Fibroblast of lung (primary cell): ENCODE measurements around the gene TMC5. TPM values are rescaled to one million over a fixed set of nuclear protein-coding genes. Genes with fewer than 3 reads are reported as not detected.
A peak's percentile ranks its signal among the peaks of the same experiment; 100 is the strongest.

Experiments used
- DNase-seq, 2 donors: peaks; one replicate each; pipeline versions ENCODE4 v3.0.0 to v3.0.0-alpha.2; 2010; ENCODE audit warnings: low read depth in 2 of 2
- H2AFZ ChIP-seq: 2 replicates; pipeline ENCODE4 v1.5.1; 2012; ENCODE audit warnings: low read length, control low read depth, inconsistent platforms
- H3K27ac ChIP-seq: 2 replicates; pipeline ENCODE4 v1.5.1; 2011; ENCODE audit warnings: low read length, control low read depth; ENCODE audit not compliant: insufficient read depth
- H3K27me3 ChIP-seq: 2 replicates; pipeline ENCODE4 v1.5.1; 2011; ENCODE audit warnings: mild to moderate bottlenecking, low read length; ENCODE audit not compliant: control insufficient read depth, insufficient read depth
- H3K36me3 ChIP-seq: 2 replicates; pipeline ENCODE4 v1.5.1; 2011; ENCODE audit warnings: low read length; ENCODE audit not compliant: control insufficient read depth, insufficient read depth
- H3K4me1 ChIP-seq: 2 replicates; pipeline ENCODE4 v1.5.1; 2011; ENCODE audit warnings: low read length; ENCODE audit not compliant: control insufficient read depth, insufficient read depth; ENCODE audit errors: extremely low read depth
- H3K4me2 ChIP-seq: 2 replicates; pipeline ENCODE4 v1.5.1; 2011; ENCODE audit warnings: low read length, control low read depth; ENCODE audit not compliant: insufficient read depth; ENCODE audit errors: extremely low read depth
- H3K4me3 ChIP-seq, 4 experiments: fragments of 200-600 bp in 1 of 4; sonication (generic) in 1 of 4; replicated peaks in 1 of 4; 2 replicates each; pipeline ENCODE4 v1.5.1; 2011 to 2016; ENCODE audit warnings: low read length in 4 of 4, low read depth in 3 of 4, mild to moderate bottlenecking in 3 of 4, control low read depth in 2 of 4, inconsistent platforms in 1 of 4, mixed read lengths in 1 of 4; ENCODE audit not compliant: insufficient read depth in 1 of 4; ENCODE audit errors: control extremely low read depth in 1 of 4
- H3K79me2 ChIP-seq: 2 replicates; pipeline ENCODE4 v1.5.1; 2012; ENCODE audit warnings: mild to moderate bottlenecking, low read length, inconsistent platforms; ENCODE audit not compliant: control insufficient read depth, insufficient read depth
- H3K9ac ChIP-seq: 2 replicates; pipeline ENCODE4 v1.5.1; 2011; ENCODE audit warnings: mild to moderate bottlenecking, low read length, control low read depth; ENCODE audit not compliant: insufficient read depth
- H3K9me3 ChIP-seq: 2 replicates; pipeline ENCODE4 v1.5.1; 2012; ENCODE audit warnings: low read depth, low read length; ENCODE audit not compliant: control insufficient read depth, insufficient read depth
- H4K20me1 ChIP-seq: 2 replicates; pipeline ENCODE4 v1.5.1; 2011; ENCODE audit warnings: low read length; ENCODE audit not compliant: control insufficient read depth, insufficient read depth; ENCODE audit errors: extremely low read depth
- CTCF ChIP-seq, 2 donors: IDR thresholded peaks in 1 of 2; conservative IDR thresholded peaks in 1 of 2; 1 replicate in 1 of 2; 2 replicates in 1 of 2; pipeline ENCODE4 v1.5.1; 2011 to 2012; ENCODE audit warnings: low read length in 2 of 2, control low read depth in 1 of 2, inconsistent platforms in 1 of 2, low read depth in 1 of 2, mild to moderate bottlenecking in 1 of 2
- EZH2 ChIP-seq: IDR thresholded peaks from 2 replicates; pipeline ENCODE4 v1.5.1; 2012; ENCODE audit warnings: low read length, control low read depth, mild to moderate bottlenecking; ENCODE audit errors: missing control alignments
- polyA plus RNA-seq, 2 donors: library from polyadenylated mRNA; depleted of rRNA in 1 of 2; stranded (reverse) in 1 of 2; unstranded in 1 of 2; fragments of >200 nt; gene quantifications; 2 replicates each; pipeline ENCODE4 v1.2.1, GENCODE V29; 2011 to 2012; ENCODE audit warnings: missing spikeins in 1 of 2
- total RNA-seq: library from RNA; depleted of rRNA; stranded (reverse); fragments of >200 nt; gene quantifications from 2 replicates; pipeline ENCODE4 v1.2.1, GENCODE V29; 2014

Gene TMC5
- total and polyA plus RNA-seq, 2 donors (not counting 1 experiment from before 2014, with no cell fraction given), result not detected

DNA sequence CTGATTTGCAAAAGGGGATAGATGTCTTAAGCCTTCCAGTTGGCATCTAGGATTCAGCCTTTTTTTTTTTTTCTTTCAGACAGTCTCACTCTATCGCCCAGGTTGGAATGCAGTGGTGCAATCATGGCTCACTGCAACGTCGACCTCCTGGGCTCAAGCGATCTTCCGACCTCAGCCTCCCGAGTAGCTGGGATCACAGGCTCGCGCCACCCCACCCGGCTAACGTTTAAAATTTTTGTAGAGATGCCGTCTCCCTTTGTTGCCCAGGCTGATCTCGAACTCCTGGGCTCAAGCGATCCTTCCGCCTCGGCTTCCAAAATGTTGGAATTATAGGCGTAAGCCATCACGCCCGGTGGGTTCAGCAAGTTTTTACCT, 105.5 kb downstream of the TMC5 start:
- Histone ChIP-seq H3K4me2 (no peak overlapping the region), H3K79me2 (peaks cover 34% of the 10 kb centered on the region), H3K4me3 (no peak overlapping the region), H3K27ac (no peak overlapping the region), H3K27me3 (no peaks in the 10 kb centered on the region), H3K9ac (no peak overlapping the region), H3K4me1 (peaks cover 4% of the 10 kb centered on the region), H2AFZ (no peak overlapping the region), H3K36me3 (no peaks in the 10 kb centered on the region), H3K9me3 (no peaks in the 10 kb centered on the region), H4K20me1 (no peaks in the 10 kb centered on the region)
- TF ChIP-seq EZH2 (no peak), CTCF (conservative IDR thresholded peaks at IDR 0.05 in 1 of 2, IDR thresholded peaks at IDR 0.05 in 1 of 2; ENCODE audit: low read depth in 1 of 2, low read length in 2 of 2) (no peak)
- no peak for DNase-seq

GRCh38 chr16:19523559-19524355, 106.1 kb downstream of the TMC5 start, which contains the start of gene CCP110:
CCP110 (plus strand) TSS chr16:19523942; CDS start chr16:19527882, 3,940 bp downstream.
- no peaks in the 10 kb centered on the region for H3K9me3 ChIP-seq
- H3K9ac ChIP-seq, result peak within 1 kb of the TSS; percentile 84
- peaks cover 4% of the 10 kb centered on the region for H3K4me1 ChIP-seq
- H3K4me3 ChIP-seq, result peak within 1 kb of the TSS; percentile 86 to 98 (median 93)
- peak within 1 kb of the TSS; percentile 79 for H3K27ac ChIP-seq
- peak within 1 kb of the TSS; percentile 98 for H3K4me2 ChIP-seq
- peaks cover 34% of the 10 kb centered on the region for H3K79me2 ChIP-seq
- peaks cover 3% of the 10 kb centered on the region for H3K36me3 ChIP-seq
- H3K27me3 ChIP-seq, result no peaks in the 10 kb centered on the region
- H4K20me1 ChIP-seq, result no peaks in the 10 kb centered on the region
- TF ChIP-seq EZH2 (no peak), CTCF (conservative IDR thresholded peaks at IDR 0.05 in 1 of 2, IDR thresholded peaks at IDR 0.05 in 1 of 2; ENCODE audit: low read depth in 1 of 2, low read length in 2 of 2) (no peak)
- H2AFZ ChIP-seq, result peak within 1 kb of the TSS; percentile 97
- DNase-seq, result peak; percentile 96

DNA sequence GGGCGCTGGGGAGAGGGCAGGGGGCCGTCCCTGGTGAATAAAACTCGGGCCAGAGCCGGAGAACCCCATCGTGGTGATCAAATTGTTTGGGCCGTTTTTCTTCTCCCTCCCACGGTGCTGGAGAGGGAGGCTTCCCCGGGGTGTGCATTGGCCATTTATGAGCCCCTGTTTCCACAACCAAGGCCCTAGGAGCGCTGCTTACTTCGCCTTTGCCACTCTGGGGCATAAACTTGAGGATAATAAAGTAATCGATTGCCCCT, 106.6 kb downstream of the TMC5 start:
- no peak for DNase-seq
- H3K27me3 ChIP-seq, result no peaks in the 10 kb centered on the region
- H3K79me2 ChIP-seq, result peaks cover 34% of the 10 kb centered on the region
- peak overlapping the region; percentile 98 for H3K4me2 ChIP-seq
- peak overlapping the region; percentile 79 for H3K27ac ChIP-seq
- H3K4me3 ChIP-seq, result peak overlapping the region; percentile 86 to 98 (median 93)
- peak overlapping the region; percentile 97 for H2AFZ ChIP-seq
- no peaks in the 10 kb centered on the region for H4K20me1 ChIP-seq
- no peaks in the 10 kb centered on the region for H3K9me3 ChIP-seq
- peaks cover 4% of the 10 kb centered on the region for H3K4me1 ChIP-seq
- H3K9ac ChIP-seq, result peak overlapping the region; percentile 84
- TF ChIP-seq EZH2 (no peak), CTCF (conservative IDR thresholded peaks at IDR 0.05 in 1 of 2, IDR thresholded peaks at IDR 0.05 in 1 of 2; ENCODE audit: low read depth in 1 of 2, low read length in 2 of 2) (no peak)
- peaks cover 3% of the 10 kb centered on the region for H3K36me3 ChIP-seq
